ENCODE results near the gene LMBR1.
"Not testable (repeated sequence)": the region's sequence is repeated elsewhere in the genome, so short reads cannot be mapped to it uniquely, and the experiment has no call there.

Gene LMBR1

DNA sequence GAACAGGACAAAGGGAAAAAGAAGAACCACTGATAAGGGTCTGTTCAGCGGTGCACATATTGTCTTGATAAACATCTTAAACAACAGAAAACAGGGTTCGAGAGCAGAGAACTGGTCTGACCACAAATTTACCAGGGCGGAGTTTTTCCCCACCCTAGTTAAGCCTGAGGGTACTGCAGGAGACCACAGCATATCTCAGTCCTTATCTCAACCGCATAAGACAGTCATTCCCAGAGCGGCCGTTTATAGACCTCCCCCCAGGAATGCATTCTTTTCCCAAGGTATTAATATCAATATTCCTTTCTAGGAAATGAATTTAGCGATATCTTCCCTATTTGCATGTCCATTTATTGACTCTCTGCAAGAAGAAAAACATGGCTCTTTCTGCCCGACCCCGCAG lies 195.7 kb downstream of the LMBR1 start:
- DNase-seq (ENCODE audit: low read depth in 3 of 3), result not testable (repeated sequence)

GRCh38 chr7:156693627-156694026 lies 199.4 kb downstream of the LMBR1 start:
- no peak for DNase-seq (ENCODE audit: low read depth in 3 of 3)

DNA sequence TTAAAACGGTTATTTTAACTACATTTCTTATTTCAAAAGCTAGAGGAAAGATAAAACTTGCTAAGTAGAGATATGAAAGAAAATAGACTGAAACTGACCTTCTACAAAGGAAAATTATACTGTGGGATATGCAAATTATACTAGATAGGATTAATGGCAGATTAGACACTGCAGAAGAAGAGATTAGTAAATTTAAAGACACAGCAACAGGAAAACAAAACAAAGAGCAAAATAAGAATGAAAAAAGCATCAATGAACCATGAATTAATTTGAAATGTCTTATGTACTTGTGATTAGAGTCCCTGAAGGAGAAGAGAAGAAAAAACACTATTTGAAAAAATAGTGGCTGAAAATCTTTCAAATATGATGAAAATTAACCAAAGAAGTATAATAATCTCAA lies 200.1 kb downstream of the LMBR1 start:
- no peak for DNase-seq (ENCODE audit: low read depth in 3 of 3)

DNA sequence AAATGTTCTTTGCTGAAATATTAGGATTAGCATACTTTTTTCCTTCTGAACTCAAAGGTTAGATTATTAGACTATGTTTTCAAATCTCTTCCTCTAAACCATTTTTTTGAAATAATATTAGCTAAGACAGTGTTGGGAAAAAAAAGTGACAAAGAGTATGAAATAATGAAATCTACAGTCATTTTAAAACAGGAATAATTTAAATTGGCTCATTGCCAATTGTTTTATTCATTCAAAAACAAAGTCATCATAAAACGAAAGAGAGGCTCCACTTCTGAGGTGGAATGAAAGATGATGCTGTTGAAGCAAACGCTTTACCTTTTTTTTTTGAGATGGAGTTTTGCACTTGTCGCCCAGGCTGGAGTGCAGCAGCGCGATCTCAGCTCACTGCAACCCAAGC lies 201.2 kb downstream of the LMBR1 start:
- DNase-seq (ENCODE audit: low read depth in 3 of 3), result no peak

GRCh38 chr7:156684661-156685060 lies 208.3 kb downstream of the LMBR1 start:
- DNase-seq (ENCODE audit: low read depth in 3 of 3), result no peak

GRCh38 chr7:156684251-156684650 lies 208.7 kb downstream of the LMBR1 start:
- DNase-seq (ENCODE audit: low read depth in 3 of 3), result no peak

DNA sequence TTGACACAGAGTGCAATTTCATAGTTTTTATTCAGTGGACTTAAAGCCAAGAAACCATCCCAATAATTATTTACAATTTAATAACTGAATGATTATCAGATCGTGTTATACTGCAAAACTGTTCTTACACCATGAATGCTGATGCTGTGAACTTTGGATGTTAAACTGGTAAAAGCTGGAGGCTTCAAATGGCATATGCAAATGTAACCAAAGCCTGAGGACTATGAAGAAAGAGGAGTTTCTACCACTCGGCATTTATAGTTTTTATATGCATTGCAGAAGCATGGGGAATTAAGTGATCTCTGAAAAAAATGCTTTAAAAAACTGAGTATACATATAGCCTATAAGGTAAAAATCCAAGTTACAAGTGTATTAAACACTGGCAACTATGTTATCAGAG lies 210.1 kb downstream of the LMBR1 start:
- DNase-seq (ENCODE audit: low read depth in 3 of 3), result no peak

DNA sequence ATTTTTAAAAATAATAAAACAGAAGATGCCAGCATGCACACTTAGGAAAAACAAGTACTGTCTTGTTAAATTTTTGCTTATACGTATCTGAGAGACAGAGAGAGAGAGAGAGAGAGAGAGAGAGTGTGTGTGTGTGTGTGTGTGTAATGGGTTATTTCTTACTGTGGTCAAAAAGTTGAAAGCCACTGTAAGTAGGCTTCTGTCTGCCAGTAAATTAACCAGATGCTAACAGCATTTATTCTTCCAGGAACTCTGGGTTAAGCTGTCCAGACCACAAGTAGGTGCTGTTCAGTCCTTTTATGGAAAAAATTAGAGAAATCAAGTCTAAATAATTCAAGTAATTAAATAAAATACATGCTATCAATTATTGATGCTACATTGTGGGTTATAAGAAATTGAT lies 212.7 kb downstream of the LMBR1 start:
- no peak for DNase-seq (ENCODE audit: low read depth in 3 of 3)

- DNase-seq (ENCODE audit: low read depth in 3 of 3), result no peak
Measured at GRCh38 chr7:156677374-156678054, 215.5 kb downstream of the LMBR1 start.

- DNase-seq (ENCODE audit: low read depth in 3 of 3), result no peak
Measured at GRCh38 chr7:156676263-156676662, 216.7 kb downstream of the LMBR1 start.

GRCh38 chr7:156675721-156676120 lies 217.3 kb downstream of the LMBR1 start:
- no peak for DNase-seq (ENCODE audit: low read depth in 3 of 3)

- DNase-seq (ENCODE audit: low read depth in 3 of 3), result no peak
Measured at GRCh38 chr7:156673902-156674301, 219.1 kb downstream of the LMBR1 start.

DNA sequence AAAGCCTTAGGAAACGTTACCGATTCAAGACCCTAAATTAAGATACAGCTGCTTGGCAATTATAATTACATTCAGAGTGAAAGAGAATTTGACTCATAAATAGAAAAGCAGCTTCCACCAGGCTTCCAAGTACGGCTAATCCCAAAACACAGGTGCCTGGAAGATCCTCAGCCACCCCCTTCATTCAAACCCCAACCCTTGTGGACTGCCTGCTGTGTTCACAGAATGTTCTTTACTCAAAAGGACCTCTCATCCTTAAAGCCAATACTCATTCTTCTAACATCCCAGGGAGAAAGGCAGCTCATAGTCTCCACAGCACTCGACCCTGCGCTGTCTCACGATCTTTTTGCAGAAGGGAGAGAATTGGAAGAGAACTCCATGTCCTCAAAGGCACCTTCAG lies 219.5 kb downstream of the LMBR1 start:
- DNase-seq (ENCODE audit: low read depth in 3 of 3), result no peak

DNA sequence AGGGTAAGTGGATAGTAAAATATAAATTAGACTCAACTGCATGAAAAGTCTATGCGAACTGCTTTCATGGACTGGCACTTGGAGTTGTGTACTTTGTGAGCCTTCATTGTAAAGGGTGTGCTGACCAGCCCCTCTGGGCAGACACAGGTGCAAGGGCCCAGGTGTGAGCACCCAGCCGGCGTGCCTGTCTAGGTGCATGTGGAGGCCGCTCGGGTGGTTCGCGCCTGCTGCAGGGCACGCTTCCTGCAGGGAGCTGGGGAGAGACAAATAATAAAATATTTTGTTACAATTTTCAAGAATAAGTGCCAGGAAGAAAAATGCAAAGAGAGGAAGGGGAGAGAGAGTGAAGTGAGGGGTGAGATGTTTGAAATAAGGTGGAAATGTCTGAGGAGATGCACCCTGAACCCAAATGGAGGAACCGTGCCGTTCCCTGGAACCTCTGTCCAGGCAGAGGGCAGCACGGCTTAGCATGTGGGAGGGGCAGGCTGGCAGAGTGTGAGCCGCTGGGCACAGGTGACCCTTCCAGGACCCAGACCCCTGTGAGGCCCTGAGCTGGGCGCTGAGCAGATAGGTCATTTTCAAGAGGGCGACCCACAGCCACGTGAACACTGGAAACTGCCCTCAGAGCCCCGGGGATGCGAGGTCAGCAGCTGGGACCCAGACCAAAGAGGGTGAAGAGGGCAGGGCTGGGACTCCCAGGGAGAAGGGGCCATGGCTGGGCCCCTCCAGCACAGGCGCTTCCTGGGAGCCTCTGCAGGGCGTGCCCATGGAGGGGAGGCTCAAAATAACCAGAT lies 223.8 kb downstream of the LMBR1 start:
- no peak for DNase-seq (ENCODE audit: low read depth in 3 of 3)

- no peak for DNase-seq (ENCODE audit: low read depth in 3 of 3)
Measured at GRCh38 chr7:156668130-156668741, 224.7 kb downstream of the LMBR1 start.

DNA sequence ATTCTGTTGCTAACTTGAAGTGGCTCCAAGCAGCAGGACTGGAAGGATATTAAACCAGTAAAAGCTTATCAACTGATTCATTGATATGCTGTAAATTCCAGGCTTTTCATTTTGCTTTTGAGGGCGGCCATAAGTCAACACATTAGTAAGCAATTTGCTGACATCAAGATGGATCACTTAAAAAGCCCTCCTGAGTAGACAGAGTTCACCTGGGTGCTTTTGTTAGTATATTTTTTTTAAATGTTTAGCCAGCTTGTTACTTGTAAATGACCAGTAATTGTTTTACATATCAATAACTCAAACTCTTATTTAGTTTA lies 225.9 kb downstream of the LMBR1 start:
- no peak for DNase-seq (ENCODE audit: low read depth in 3 of 3)

DNA sequence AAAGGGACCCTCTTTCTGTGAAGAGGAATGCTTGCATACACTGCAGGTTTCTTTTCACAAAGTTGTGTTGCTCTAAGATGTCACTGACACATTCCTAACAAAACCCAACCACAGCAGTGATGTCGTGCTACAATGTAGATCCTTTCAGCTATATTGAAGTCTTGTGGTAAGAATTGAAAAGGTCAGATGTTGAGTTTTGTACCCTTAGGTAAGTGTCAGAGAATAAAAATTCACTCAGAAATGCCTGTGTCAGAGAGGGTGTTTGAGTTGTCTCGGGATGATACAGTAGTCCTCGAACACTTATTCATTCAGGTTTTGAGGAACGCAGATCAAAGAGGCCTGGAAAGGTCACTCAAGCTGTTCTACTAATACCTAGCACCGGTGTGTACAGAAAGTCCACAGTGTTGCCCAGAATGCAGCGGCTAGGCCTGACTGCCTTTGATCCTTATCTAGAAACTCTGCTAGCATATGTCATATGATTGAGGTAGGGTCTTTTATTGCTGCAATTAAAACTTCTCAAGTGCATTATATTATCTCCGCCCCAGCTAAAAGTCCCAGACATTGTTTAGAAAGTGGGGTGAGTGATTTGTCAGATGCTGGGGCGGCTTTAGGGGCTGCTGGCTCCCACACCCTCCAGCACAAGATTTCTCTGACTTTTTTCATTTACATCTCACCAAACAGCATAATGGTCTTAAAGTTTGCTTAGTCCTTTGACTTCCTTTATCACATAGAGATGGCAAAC lies 226.4 kb downstream of the LMBR1 start:
- no peak for DNase-seq (ENCODE audit: low read depth in 3 of 3)

DNA sequence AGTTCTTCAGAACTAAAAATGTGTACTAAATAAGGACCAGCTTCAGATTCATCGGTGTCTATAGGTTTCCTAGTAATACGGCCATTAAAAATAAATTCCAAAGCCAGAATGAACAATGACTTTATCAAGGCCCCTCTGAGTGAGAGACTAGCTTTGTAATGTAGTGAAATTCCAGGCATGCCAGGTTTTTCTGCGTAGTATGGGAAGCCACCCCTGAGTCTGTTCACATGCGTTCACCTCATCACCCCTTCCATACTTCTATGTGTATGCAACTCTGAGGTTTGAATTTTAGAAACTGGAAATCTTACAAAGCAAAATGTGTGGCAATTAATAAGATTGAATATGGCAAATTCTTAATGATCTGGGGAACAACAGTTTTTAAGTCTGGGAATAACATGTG lies 227.9 kb downstream of the LMBR1 start:
- no peak for DNase-seq (ENCODE audit: low read depth in 3 of 3)

DNA sequence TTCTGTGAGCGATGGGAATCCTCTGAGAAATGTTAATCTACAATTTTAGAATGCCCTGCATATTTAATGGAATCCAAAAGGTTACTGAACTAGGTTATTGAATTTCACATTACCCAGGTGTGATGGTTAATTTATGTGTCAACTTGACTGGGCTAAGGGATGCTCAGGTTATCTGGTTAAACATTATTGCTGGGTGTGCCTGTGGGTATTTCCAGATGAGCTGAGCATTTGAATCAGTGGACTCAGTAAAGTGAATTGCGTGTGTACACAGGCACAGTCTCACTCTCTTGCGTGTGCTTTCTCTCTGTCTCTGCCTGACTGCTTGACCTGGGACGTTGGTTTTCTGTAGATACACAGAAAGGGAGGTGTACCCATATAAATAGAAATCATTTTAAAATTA lies 230.7 kb downstream of the LMBR1 start:
- DNase-seq (ENCODE audit: low read depth in 3 of 3), result no peak

- DNase-seq (ENCODE audit: low read depth in 3 of 3), result no peak
Measured at GRCh38 chr7:156661637-156662036, 231.3 kb downstream of the LMBR1 start.

DNA sequence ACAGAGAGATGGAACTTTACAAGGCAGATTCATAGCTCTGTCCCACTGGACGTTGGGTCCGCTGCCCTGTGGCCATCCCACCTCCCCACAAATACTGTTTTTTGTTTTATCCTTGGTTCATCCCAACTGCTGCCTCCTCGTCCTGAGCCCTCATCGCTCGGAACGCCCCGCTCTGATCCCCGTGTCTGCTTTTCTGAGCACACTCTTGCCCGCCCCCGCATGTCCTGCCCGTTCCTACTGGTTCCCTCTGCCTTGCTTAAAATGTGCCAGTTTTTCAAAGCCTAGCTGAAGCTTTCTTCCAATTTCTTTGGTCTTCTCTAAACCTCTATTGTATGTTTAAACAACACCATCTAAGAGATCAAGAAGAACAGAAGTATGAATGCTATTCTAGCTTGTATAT lies 233.0 kb downstream of the LMBR1 start:
- no peak for DNase-seq (ENCODE audit: low read depth in 3 of 3)

GRCh38 chr7:156659203-156659602 lies 233.8 kb downstream of the LMBR1 start:
- no peak for DNase-seq (ENCODE audit: low read depth in 3 of 3)

DNA sequence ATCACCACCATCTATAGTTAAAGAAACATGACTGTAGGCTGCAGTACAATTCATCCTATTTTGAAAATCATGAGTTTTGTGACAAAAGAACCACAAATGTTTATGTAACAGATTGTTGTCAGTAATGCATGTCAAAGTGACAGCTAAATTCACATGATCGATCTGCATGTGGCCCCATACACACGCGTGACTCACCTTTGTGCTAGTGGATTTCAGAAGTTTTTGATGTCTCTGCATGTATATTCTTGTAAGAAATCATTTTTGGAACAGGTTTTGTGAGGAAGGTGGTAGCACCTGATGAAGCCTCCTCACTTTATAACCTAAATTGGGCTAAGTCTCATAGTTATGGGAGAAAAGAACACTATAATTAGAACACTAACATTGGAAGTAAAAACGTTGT lies 235.3 kb downstream of the LMBR1 start:
- DNase-seq (ENCODE audit: low read depth in 3 of 3), result no peak
